GM21528 (cell line): ENCODE data around the gene TIGD3.

Source experiments
- ATAC-seq: cut with Tn5 transposase; IDR thresholded peaks from one replicate; pipeline ENCODE4 v1.9.1; 2021; ENCODE audit warnings: mild to moderate bottlenecking, moderate library complexity; ENCODE audit not compliant: unreplicated experiment, low FRiP score

TIGD3 gene

DNA sequence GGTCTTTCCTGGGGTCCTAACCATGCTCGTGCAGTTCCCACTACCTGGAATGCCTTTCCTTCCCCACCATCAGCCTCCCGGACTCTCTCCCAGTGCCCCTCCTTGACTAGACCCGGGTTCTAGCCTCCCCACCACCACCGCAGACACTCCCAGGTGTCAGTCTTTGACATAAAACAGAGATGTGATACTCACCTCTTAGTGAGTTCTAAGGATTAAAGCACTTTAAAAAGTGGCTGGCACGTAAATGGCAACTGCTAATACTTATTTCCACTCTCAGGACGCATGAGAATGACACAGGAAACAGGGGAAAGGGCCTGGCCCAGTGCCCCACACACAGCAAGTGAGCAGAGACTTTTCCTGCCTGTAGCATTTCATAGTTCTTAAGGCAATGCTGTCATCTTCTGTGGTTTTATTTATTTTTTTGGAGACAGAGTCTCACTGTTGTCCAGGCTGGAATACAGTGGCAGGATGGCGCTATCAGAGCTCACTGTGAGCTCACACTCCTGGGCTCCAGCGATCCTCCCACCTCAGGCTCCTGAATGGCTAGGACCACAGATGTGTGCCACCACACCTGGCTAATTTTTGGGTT is 29.8 kb downstream of the TIGD3 start:
- ATAC-seq, result no peak

DNA sequence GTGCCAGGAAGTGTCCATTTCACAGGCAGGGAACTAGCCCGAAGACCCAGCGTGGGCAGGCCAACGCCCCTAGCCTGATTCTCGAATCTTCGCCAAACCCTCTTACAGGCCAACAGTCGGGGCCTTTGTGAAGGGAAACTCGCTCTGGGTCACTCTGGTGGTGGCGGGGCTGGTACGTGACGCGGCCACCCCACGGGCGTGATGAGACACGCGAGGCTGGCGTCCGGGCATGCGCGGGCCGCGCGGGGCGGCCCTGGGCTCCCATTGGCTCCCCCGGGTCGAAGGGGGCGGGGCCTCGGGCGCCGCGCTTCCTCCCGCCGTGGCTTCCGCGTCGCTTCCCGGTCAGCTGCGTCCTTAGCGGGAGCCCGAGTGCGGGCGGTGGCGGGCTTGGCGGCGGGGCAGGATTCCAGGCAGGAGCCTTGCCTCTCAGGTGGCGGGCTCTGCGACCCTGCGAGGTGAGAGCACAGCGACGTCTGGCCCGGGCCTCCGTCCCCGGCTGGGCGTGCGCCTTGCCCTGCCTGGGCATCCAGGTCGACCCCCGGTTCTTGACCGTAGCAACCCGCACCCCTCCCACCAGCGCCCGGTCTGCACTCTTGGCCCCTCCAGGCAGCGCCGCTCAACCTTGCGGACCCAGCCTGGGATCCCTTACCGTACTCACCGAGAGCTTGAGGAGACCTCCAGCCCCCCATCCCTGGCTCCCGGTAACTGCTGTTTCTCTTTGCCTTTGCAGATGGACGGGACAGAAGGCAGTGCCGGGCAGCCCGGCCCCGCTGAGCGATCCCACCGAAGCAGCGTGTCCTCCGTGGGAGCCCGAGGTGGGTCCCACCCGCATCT is 32.0 kb downstream of the TIGD3 start, which contains the start of gene FRMD8:
TSS of gene FRMD8 (plus strand) at position 331 of the 834 bp plus-strand sequence. CDS start at position 731, 400 bp downstream.
- no peak for ATAC-seq

DNA sequence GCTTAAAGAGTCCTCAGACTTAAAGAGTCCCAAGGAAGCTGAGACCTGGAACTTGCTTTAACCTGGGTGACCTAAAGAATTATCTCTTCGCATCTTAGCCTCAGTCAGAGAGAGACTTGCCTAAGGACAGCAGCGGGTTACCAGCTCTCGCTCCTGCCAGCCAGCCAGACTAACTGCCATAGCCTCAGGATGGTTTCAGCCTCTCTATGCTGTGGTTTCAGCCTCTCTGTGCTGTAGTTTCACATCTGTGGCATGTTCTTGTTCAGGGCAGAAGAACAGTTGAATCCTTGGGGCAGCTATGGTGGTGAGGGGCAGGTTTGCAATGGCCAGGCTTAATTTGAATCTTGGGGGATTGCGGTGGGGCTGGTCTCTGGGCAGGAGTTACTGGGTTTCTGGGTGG is 34.2 kb downstream of the TIGD3 start:
- ATAC-seq, result no peak

DNA sequence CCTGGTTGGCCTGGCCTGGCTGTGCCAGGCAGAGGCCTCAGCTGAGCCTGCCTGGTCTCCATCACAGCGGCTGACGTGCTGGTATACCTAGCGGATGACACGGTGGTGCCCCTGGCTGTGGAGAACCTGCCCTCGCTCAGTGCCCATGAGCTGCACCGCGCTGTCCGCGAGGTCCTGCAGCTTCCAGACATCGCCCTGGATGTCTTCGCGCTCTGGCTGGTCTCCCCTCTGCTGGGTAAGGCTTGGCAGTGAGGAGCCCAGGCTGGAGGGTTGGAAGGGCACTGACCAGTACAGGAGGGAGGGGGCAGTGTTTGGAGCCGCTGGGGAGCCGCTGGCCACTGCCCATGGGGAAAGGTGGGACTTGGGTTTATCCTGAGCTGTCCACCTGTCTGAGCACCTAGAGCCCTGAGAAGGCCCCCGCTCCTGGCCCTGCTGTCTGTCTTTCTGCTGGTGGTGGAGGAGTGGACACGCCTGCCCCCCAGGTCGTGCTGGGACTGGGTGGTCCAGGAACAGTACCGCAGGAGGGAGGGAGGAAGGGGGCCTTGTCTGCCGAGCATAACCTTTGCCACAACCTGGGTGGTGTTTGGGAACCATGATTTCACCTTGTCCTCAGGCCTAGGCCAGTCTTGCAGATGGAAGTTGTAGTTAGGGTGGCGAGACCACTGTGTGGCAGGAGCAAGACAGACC is 34.9 kb downstream of the TIGD3 start:
- no peak for ATAC-seq

DNA sequence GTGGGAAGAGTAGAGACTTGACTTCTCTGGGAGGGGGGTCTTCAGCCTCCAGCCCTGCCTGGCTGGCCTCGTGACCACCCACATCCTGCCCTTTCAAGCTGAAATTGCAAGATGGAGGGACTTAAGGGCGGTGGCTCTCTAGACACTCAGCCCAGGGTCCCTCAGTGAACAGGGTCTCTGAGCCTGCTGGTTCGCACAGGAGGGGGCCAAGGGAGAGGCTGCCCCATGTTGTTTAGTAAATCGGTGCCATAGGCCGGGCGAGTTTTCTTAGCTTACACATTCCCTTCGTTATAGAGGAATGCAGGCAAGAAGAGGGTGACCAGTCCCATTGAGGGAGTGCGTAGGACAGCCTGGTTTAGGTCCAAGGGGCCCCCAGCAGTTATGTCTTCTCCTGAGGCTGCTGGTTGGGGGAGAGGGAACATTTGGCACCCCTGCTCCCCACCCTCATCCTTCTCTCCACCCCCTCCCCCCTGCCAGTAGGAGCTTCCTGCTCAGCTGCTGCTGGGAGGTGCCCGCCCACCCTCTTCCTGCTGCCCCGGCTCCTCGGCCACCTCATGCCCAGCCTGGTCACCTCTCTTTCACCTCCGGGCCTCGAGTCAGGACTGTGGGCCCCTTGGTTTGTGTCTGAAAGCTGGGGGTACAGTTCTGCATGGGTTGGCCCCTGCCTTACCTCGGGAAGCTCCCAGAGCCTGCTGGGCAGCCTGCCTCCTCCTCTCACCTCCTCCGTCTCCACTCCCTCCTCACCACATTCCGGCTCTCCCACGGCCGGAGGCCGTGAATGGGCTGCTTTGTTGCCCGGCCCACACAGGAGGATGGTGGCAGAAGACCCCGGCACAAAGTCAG is 35.8 kb downstream of the TIGD3 start:
- ATAC-seq, result no peak

DNA sequence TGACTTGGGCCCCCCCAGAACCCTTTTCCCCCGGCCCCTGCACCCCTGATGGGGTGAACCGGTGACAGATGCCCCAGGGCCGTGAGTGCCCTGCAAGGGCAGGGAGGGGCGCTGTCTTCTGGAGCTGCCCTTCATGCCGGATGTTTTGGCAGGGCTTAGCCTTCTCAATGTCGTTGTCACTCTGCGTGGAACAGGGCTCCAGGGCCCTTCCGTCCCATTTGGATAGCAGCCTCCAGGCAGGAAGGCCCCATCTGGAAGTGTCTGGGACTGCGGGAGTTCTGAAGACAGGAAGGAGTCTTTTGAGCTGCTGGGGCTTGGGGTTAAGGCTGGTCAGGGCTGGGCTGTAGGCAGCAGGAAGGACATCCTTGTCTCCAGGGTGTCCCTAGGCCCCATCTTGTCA is 36.4 kb downstream of the TIGD3 start:
- no peak for ATAC-seq

DNA sequence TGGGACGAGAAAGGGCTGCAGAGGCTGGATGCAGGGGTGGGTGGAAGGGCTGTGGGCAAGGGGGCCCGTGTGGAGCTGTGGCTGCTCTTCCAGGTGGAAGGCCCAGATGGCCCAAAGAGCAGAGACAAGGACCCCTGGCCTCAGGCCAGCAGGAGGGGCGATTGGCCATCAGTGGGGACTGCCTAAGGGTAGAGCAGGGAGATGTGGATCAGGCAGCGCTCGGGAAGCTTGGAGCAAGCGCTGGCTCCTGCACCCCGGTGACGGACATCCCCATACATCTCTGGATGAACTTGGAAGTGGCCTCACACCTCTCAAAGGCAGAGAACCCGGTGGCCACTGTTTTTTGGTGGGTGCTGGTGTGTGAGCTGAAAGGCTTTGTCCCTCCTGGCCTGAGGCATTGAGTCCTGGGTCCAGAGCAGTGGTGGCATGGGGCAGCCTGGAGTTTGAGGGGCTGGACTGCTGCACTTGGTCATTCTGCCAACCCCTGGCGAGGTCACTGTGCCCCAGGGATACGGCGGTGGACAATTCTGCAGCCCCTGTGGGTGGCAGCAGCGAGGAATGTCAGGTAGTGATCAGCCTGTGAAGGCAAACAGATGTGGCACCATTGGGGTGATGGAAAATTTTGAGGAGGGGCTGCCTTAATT is 37.8 kb downstream of the TIGD3 start:
- ATAC-seq, result no peak

DNA sequence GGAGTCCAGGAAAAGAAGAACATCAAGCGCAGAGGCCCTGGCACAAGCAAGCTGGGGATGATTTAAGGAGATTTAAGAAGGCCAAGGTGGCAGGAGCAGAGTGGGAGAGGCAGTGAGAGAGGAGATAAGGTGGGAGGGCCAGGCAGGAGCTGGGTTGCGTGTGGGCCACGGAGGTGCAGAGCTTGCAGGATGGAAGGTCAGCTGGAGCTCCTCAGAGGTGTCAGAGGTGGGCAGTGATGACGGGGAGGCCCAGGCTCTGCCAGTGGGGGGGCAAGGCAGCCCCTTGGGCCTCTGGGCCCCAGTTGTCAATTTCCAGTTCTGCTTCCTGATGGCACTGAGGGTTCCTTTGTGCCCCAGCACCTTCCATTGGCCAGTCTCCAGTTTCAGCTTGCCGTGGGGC is 38.3 kb downstream of the TIGD3 start:
- ATAC-seq, result no peak

DNA sequence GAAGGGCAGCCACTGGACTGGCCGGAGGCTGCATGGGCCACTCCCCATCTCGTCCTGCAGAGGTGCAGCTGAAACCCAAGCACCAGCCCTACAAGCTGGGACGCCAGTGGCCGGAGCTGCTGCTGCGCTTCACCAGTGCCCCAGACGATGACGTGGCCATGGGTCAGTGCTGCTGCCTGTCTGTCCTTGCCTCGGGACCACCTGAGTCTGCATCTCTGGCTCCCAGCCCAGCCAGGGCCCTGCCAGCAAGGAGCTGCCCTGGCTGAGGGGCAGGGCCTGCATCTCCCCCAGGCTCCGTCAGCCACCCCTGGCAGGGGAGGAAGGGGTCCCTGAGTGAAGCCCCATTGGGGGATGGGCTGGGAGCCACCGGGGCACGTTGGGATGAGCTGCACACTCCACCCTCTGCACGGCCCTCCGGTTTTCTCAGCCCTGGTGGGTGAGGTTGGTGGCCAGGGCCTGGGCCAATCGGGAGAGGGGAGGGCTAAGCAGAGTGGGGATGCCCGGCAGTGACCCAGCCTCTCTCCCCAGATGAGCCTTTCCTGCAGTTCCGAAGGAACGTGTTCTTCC is 39.0 kb downstream of the TIGD3 start:
- ATAC-seq, result no peak

DNA sequence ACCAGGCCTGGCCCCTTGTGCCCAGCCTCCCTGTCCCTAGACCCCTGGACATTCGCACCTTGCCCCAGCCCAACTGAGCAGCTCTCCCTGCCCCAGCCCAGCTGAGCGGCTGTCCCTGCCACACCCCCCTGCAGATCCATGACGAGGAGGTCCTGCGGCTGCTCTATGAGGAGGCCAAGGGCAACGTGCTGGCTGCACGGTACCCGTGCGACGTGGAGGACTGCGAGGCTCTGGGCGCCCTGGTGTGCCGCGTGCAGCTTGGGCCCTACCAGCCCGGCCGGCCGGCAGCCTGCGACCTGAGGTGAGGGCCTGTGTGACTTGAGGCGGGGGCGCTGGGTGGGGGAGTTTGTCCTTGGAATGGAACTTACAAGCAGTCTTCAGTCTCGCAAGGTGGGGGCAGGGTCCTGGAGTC is 39.6 kb downstream of the TIGD3 start:
- ATAC-seq, result no peak

DNA sequence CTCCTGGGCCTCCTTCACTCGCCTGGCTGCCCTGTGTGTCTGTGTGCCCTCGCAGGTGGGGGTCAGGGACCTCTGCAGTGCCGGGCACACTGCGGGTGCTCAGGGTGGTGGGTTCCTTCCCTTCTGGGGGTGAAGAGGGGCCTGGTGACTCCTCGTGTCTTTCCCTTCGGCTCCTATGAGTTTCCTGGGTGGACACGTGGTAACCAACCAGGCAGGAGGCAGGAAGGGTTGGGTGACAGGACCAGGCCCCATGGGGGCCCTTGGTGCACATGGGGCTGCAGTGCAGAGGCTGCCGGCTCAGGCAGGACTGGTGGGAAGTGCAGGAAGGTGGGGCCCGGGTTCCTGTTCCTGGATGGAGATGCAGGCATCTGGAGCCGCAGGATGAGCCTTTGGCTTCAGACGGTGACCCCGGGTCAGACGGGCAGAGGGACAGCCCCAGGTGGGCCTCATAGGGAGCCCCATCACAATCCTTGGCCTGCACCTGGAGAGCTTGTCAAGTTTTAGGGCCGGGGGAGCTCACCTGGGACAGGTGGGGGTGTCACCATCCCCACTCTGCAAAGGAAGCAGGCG is 41.5 kb downstream of the TIGD3 start:
- ATAC-seq, result no peak

DNA sequence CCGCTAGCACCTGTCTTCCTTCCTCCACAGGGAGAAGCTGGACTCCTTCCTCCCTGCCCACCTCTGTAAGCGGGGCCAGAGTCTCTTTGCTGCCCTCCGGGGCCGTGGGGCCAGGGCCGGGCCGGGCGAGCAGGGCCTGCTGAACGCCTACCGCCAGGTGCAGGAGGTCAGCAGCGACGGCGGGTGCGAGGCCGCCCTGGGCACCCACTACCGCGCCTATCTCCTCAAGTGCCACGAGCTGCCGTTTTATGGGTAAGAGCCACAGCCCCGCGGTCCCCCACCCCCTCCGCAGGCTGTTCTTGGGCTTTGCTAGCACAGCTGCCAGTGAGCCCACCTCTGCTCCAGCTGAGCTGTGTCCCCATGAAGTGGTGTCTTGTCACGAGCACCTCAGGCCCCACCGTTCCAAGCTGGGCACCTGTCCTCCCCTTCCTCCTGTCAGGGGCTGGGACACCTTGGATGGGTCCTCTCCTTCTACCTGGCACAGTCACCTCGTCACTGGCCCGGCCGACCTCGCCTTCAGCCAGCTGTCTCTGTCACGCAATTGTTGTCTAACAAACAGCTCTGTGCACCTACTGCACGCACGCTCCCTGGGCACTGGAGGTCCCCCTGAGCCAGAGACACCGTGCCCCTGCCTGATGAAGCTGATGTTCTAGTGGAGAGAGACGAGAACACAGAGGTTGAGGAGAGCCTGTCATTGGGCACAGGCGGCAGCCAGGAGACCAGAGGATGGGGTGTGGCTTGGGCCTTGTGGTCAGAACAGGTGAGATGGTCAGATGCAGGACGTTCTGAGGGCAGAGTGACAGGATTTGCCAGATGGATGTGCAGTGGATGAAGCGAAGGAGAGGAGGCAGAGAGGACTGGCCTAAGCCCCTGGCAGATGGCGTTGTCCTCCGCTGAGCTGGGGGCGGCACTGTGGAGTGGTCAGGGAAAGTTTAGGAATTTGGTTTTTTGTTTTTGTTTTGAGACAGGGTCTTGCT is 42.5 kb downstream of the TIGD3 start:
- no peak for ATAC-seq

DNA sequence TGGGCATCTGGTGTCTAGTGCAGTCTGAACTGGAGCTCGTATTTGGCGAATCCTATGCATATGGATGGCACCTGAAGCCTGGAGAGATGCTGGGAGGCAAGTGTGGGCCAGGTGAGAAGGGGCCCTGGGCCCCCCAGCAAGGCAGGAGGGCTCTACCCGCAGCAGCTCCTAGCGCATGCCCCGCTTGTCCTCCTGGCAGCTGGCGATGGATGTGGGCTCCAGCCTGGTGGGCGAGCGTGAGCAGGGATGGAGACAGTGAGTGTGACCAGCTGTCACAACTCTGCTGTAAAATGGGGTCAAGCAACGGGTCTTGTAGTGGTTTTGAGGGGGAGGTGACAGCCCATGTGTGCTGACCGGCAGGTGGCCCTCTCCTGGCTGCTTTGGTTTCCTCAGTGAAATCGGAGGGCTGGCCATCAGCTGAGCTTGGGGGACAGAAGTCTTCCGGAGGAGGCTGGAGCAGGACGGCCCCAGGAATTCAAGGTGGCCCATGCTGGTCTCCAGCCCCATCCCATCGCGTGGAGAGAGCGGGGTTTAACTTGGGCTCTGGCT is 43.9 kb downstream of the TIGD3 start:
- no peak for ATAC-seq

DNA sequence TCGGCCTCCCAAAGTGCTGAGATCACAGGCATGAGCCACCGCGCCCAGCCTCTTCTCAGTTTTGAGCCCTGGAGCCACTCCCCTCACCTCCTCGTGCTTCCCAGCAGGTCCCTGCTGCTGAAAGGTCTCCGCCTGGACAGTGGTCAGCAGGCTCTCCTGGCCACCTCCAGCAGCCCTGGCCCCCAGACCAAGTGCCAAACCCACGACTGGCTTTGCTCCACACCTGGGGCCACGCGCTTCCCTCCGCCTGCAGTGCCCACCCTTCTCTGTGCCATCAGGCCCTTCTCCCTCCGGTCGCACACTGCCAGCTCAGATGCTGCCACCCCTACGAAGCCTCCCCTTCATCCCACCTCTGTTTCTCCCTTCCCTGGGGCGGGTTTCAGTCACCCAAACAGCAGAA is 44.7 kb downstream of the TIGD3 start:
- no peak for ATAC-seq

DNA sequence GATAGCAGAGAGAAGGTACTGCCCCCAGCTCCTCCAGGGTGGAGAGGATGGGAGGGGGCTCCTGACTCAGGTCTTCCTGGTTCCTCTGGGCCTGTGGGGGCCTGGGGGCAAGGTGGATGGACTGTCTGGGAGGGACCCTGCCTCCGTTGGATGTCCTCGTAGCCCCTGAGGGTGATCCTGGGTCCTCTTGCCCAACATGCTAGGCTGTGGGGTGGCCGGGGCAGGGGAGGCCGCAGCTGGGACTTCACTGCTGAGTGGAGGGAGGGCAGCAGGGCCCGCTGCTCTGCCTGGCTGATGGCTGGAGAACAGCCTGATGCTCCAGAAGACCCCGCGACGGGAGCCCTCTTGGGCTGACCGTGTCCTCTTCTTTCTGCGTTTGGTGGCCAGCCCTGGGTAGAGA is 45.3 kb downstream of the TIGD3 start:
- no peak for ATAC-seq

DNA sequence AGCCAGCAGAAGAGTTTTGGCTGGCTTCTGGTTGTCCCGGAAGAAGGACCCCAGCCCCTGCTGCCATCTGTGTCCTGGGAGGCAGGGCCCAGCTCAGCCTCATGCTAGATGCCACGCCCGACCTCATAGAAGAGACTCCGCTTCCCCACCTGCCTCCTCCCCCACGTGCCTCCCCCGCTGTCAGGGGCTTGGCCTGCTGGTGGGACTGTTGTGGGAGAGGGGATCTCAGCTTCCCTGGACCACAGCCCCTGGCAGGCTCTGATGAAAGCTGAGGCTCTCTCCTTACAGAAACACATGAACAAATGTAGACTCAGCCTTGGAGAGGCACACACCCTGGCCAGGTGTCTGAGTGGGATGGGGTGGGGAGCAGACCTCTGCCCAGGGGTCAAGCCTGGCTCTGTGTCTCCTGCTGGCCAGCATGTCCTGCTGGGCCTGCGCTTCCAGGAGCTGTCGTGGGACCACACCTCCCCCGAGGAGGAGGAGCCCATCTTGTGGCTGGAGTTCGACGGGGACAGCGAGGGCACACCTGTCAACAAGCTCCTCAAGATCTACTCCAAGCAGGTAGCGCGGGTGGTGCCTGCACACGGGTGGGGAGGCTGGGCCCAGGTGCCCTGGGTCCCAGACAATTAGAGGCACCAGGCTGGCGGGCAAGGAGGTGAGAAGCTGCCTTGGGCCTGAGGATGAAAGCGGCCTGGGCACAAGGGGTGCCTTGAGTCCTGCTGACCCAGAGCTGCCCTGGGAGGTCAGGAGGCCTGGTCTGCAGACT is 45.9 kb downstream of the TIGD3 start:
- ATAC-seq, result no peak

DNA sequence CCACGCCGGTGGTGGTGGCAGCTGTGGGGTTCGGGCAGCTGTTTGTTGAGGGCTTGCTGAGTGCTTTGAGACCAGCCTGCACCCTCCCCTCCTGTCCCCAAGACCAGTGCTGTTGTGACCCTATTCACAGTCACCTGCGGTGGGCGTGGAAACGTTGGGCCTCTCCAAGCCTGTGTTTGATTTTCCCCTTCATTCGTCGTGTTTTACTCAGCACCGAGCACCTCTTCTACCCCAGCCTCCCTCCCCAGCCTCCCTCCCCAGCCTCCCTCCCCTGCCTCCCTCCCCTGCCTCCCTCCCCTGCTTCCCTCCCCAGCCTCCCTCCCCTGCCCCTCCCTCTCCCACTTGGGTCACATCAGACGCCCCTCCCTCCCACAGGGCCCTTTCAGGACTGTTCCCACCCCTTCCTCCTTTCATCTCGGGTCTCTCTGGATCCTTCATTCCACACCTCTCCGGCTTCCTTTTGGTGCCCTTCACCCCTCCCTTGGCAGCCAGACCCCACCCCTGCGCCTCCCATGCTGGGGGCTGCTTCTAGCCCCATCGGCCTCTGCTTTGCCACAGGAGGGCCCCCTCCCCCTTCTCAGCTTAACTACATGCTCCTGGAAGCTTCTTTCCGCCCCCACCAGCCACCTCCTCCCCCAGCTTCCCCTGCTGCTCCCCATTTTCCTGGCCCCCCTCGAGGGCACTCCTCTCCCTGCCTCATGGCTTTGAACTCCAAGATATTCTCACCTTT is 46.7 kb downstream of the TIGD3 start:
- no peak for ATAC-seq
